Measurements from ENCODE around the gene TBC1D7. TPM values are rescaled to one million over a fixed set of nuclear protein-coding genes. Genes with fewer than 3 reads are reported as not detected.

Gene TBC1D7
- total and polyA plus RNA-seq, 10 of the 15 experiments (the other 5 are each of a cell fraction or from before 2014, with no cell fraction given) = 20.1 to 65.9 (median 31.3) TPM

GRCh38 chr6:13281686-13282085, 46.7 kb downstream of the TBC1D7 start:
- in situ Hi-C loops (cut with MboI) (no loop called here), intact Hi-C loops (cut with micrococcal nuclease; ENCODE audit: unreplicated experiment) (no loop called here)
- Histone ChIP-seq H3K36me3 (ENCODE audit: control insufficient read depth in 2 of 2, insufficient read depth in 2 of 2, low read length in 1 of 2) (peaks cover 31 to 57% of the 10 kb centered on the region in 2 experiments), H3K4me2 (ENCODE audit: control insufficient read depth, insufficient read depth) (no peak overlapping the region), H3K27me3 (replicated peaks in 1 of 2; ENCODE audit: control insufficient read depth in 2 of 2, insufficient read depth in 2 of 2, low read length in 1 of 2) (no peaks in the 10 kb centered on the region), H3K9ac (ENCODE audit: control insufficient read depth, insufficient read depth, low read length) (no peak overlapping the region), H3K79me2 (ENCODE audit: control insufficient read depth, insufficient read depth, low read length) (peaks cover 19% of the 10 kb centered on the region), H3K9me3 (replicated peaks; ENCODE audit: control insufficient read depth, insufficient read depth, low read length) (peaks cover 3% of the 10 kb centered on the region; the same call in 2 of the 3 replicates), H3K4me3 (no peak overlapping the region), H4K20me1 (ENCODE audit: control insufficient read depth, insufficient read depth) (peaks cover 4% of the 10 kb centered on the region), H3K27ac (ENCODE audit: control insufficient read depth, insufficient read depth) (no peak overlapping the region), H2AFZ (ENCODE audit: control insufficient read depth, low read depth, low read length) (no peak overlapping the region), H3K4me1 (ENCODE audit: control insufficient read depth, insufficient read depth, low read length) (peaks cover 47% of the 10 kb centered on the region)
- BruUV-seq (replicated peaks) = no TSS peak
- TF ChIP-seq ZNF207 (IDR thresholded peaks at IDR 0.05; ENCODE audit: borderline replicate concordance) (no peak), NFIC (IDR thresholded peaks at IDR 0.05; ENCODE audit: low read depth, low read length) (no peak), NR2C2 (IDR thresholded peaks at IDR 0.05; ENCODE audit: borderline replicate concordance, control insufficient read depth, insufficient read length, low read depth) (no peak), KDM1A (IDR thresholded peaks at IDR 0.05; ENCODE audit: borderline replicate concordance) (no peak), POLR2A (IDR thresholded peaks at IDR 0.05; ENCODE audit: low read depth, low read length) (peak; percentile 47), POLR2AphosphoS5 (IDR thresholded peaks at IDR 0.05; ENCODE audit: low read length) (0 out of 2 replicates have a peak, but pooled peaks have one; percentile 6)
- TF ChIP-seq, protein P1, sequence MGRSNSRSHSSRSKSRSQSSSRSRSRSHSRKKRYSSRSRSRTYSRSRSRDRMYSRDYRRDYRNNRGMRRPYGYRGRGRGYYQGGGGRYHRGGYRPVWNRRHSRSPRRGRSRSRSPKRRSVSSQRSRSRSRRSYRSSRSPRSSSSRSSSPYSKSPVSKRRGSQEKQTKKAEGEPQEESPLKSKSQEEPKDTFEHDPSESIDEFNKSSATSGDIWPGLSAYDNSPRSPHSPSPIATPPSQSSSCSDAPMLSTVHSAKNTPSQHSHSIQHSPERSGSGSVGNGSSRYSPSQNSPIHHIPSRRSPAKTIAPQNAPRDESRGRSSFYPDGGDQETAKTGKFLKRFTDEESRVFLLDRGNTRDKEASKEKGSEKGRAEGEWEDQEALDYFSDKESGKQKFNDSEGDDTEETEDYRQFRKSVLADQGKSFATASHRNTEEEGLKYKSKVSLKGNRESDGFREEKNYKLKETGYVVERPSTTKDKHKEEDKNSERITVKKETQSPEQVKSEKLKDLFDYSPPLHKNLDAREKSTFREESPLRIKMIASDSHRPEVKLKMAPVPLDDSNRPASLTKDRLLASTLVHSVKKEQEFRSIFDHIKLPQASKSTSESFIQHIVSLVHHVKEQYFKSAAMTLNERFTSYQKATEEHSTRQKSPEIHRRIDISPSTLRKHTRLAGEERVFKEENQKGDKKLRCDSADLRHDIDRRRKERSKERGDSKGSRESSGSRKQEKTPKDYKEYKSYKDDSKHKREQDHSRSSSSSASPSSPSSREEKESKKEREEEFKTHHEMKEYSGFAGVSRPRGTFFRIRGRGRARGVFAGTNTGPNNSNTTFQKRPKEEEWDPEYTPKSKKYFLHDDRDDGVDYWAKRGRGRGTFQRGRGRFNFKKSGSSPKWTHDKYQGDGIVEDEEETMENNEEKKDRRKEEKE (IDR thresholded peaks at IDR 0.05) = no peak
- ChIA-PET CTCF (no interaction called here), RAD21 (ENCODE audit: unreplicated experiment) (no interaction called here), SMC1A (ENCODE audit: uncharacterized antibody, unreplicated experiment) (no interaction called here), POLR2A (no interaction called here)
- ATAC-seq (no peak), FAIRE-seq (no peak), DNase-seq (ENCODE audit: low read depth, low spot score) (no peak)
- WGBS (ENCODE audit: insufficient coverage, insufficient replicate concordance, low lambda C conversion rate, missing lambda C conversion rate) = 100% methylated on average over 9 of the region's 9 CpGs

Data from GM12878 (cell line).